Measurements from ENCODE around the gene ATG4D. TPM values are rescaled to one million over a fixed set of nuclear protein-coding genes. Genes with fewer than 3 reads are reported as not detected.

The ATG4D gene
- total and polyA plus RNA-seq, 10 of the 15 experiments (the other 5 are each of a cell fraction or from before 2014, with no cell fraction given), result 0.39 to 28.7 (median 13.4) TPM

DNA sequence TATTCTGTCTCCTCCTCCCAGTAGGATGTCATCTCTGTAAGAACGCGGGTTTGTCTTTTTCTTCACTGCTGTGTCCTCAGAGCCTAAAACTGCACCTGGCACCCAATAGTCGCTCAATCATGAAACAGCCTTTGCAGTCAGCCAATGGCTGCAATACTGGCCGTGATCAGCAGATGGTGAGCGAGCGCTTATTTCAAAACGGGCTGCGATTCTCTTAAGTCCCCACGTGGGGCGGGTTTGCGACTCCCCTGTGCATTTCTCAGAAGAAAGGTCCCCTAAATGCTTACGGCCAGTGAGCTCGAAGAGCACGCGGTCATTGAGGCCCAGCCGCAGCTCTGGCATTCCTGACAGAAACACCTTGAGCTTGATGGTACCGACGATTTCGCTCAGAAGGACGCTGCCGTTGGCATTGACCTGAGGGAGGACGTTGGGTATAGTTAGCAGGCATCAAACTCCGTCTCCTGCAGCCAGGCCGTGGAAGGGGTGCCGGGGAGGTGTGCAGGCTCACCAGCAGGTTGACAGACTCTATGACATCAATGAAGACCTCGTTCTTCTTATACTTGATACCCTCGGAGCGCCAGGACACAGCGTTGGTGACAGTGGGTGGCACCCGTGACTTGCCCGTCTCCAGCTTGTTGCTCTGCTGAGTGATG is 37.4 kb downstream of the ATG4D start (continued):
- TF ChIP-seq SRF (IDR thresholded peaks at IDR 0.05; ENCODE audit: low read depth in 2 of 2, low read length in 2 of 2) (no peak), RB1 (IDR thresholded peaks at IDR 0.05; ENCODE audit: borderline replicate concordance) (peak; percentile 43; the same call in 1 of the 2 replicates), NFYB (IDR thresholded peaks at IDR 0.05; ENCODE audit: insufficient read depth, low read depth, low read length) (no peak), HCFC1 (IDR thresholded peaks at IDR 0.05; ENCODE audit: low read length) (no peak), POLR2AphosphoS5 (IDR thresholded peaks at IDR 0.05; ENCODE audit: low read length) (no peak), CHD2 (IDR thresholded peaks at IDR 0.05; ENCODE audit: borderline replicate concordance, low read depth, low read length) (no peak), MEF2B (IDR thresholded peaks at IDR 0.05; ENCODE audit: partially characterized antibody, poor library complexity, severe bottlenecking) (no peak), RBBP5 (conservative IDR thresholded peaks at IDR 0.05) (no peak), ESRRA (IDR thresholded peaks at IDR 0.05; ENCODE audit: low read length) (no peak), TCF3 (IDR thresholded peaks at IDR 0.05; ENCODE audit: borderline replicate concordance, insufficient read depth, low read depth, low read length) (no peak), NR2C2 (IDR thresholded peaks at IDR 0.05; ENCODE audit: borderline replicate concordance, control insufficient read depth, insufficient read length, low read depth) (no peak), NFXL1 (IDR thresholded peaks at IDR 0.05; ENCODE audit: borderline replicate concordance) (no peak), ETV6 (conservative IDR thresholded peaks at IDR 0.05 in 1 of 2, IDR thresholded peaks at IDR 0.05 in 1 of 2; ENCODE audit: borderline replicate concordance in 1 of 2, low read depth in 1 of 2) (no peak), EZH2 (IDR thresholded peaks at IDR 0.05; ENCODE audit: borderline replicate concordance, control insufficient read depth, low read depth, low read length) (no peak), ZNF207 (IDR thresholded peaks at IDR 0.05; ENCODE audit: borderline replicate concordance) (peak; percentile 84; the same call in 1 of the 2 replicates), JUNB (IDR thresholded peaks at IDR 0.05) (no peak), BHLHE40 (IDR thresholded peaks at IDR 0.05; ENCODE audit: borderline replicate concordance in 1 of 2, low read depth in 2 of 2, low read length in 1 of 2) (0 out of 4 replicates have a peak, but pooled peaks of 1 of the 2 experiments have one; percentile 23), ATF7 (IDR thresholded peaks at IDR 0.05; ENCODE audit: low read depth) (no peak)
- TF ChIP-seq, protein P1, sequence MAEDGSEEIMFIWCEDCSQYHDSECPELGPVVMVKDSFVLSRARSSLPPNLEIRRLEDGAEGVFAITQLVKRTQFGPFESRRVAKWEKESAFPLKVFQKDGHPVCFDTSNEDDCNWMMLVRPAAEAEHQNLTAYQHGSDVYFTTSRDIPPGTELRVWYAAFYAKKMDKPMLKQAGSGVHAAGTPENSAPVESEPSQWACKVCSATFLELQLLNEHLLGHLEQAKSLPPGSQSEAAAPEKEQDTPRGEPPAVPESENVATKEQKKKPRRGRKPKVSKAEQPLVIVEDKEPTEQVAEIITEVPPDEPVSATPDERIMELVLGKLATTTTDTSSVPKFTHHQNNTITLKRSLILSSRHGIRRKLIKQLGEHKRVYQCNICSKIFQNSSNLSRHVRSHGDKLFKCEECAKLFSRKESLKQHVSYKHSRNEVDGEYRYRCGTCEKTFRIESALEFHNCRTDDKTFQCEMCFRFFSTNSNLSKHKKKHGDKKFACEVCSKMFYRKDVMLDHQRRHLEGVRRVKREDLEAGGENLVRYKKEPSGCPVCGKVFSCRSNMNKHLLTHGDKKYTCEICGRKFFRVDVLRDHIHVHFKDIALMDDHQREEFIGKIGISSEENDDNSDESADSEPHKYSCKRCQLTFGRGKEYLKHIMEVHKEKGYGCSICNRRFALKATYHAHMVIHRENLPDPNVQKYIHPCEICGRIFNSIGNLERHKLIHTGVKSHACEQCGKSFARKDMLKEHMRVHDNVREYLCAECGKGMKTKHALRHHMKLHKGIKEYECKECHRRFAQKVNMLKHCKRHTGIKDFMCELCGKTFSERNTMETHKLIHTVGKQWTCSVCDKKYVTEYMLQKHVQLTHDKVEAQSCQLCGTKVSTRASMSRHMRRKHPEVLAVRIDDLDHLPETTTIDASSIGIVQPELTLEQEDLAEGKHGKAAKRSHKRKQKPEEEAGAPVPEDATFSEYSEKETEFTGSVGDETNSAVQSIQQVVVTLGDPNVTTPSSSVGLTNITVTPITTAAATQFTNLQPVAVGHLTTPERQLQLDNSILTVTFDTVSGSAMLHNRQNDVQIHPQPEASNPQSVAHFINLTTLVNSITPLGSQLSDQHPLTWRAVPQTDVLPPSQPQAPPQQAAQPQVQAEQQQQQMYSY (CRISPR knock-in tag; IDR thresholded peaks at IDR 0.05), result no peak
- TF ChIP-seq, protein P2, sequence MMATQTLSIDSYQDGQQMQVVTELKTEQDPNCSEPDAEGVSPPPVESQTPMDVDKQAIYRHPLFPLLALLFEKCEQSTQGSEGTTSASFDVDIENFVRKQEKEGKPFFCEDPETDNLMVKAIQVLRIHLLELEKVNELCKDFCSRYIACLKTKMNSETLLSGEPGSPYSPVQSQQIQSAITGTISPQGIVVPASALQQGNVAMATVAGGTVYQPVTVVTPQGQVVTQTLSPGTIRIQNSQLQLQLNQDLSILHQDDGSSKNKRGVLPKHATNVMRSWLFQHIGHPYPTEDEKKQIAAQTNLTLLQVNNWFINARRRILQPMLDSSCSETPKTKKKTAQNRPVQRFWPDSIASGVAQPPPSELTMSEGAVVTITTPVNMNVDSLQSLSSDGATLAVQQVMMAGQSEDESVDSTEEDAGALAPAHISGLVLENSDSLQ (IDR thresholded peaks at IDR 0.05), result no peak
- TF ChIP-seq, protein P3, sequence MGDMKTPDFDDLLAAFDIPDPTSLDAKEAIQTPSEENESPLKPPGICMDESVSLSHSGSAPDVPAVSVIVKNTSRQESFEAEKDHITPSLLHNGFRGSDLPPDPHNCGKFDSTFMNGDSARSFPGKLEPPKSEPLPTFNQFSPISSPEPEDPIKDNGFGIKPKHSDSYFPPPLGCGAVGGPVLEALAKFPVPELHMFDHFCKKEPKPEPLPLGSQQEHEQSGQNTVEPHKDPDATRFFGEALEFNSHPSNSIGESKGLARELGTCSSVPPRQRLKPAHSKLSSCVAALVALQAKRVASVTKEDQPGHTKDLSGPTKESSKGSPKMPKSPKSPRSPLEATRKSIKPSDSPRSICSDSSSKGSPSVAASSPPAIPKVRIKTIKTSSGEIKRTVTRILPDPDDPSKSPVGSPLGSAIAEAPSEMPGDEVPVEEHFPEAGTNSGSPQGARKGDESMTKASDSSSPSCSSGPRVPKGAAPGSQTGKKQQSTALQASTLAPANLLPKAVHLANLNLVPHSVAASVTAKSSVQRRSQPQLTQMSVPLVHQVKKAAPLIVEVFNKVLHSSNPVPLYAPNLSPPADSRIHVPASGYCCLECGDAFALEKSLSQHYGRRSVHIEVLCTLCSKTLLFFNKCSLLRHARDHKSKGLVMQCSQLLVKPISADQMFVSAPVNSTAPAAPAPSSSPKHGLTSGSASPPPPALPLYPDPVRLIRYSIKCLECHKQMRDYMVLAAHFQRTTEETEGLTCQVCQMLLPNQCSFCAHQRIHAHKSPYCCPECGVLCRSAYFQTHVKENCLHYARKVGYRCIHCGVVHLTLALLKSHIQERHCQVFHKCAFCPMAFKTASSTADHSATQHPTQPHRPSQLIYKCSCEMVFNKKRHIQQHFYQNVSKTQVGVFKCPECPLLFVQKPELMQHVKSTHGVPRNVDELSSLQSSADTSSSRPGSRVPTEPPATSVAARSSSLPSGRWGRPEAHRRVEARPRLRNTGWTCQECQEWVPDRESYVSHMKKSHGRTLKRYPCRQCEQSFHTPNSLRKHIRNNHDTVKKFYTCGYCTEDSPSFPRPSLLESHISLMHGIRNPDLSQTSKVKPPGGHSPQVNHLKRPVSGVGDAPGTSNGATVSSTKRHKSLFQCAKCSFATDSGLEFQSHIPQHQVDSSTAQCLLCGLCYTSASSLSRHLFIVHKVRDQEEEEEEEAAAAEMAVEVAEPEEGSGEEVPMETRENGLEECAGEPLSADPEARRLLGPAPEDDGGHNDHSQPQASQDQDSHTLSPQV (IDR thresholded peaks at IDR 0.05), result peak; percentile 73; the same call in 1 of the 2 replicates

Measured in GM12878 (cell line).